Activated B cell treated with CpG ODN at 0.5 μM for 24 hours (primary cell): ENCODE results near the gene RPS15. TPM values are rescaled to one million over a fixed set of nuclear protein-coding genes. Genes with fewer than 3 reads are reported as not detected.
A peak's percentile ranks its signal among the peaks of the same experiment; 100 is the strongest.

Experiments used
- ATAC-seq: fragments of 200-7000 bp; cut with Tn5 transposase; one replicate; pipeline ENCODE4 v1.10.0; 2021; ENCODE audit warnings: low read depth, mild to moderate bottlenecking, moderate library complexity
- CTCF ChIA-PET: fragments of 350-600 bp; sonication (Branson Sonifier 250); formaldehyde crosslinking; loops from one replicate; lab custom pipeline; 2021; ENCODE audit warnings: antibody characterized with exemption; lab: Charles Lee
- POLR2A ChIA-PET: fragments of 350-600 bp; sonication (Branson Sonifier 250); formaldehyde crosslinking; loops from one replicate; lab custom pipeline; 2021; ENCODE audit warnings: antibody characterized with exemption; lab: Charles Lee
- DNase-seq: peaks from one replicate; pipeline ENCODE4 v3.0.0; 2022
- H3K27ac Mint-ChIP-seq: one replicate; pipeline ENCODE4 v1.8.0; 2020; ENCODE audit warnings: mixed read lengths
- H3K27me3 Mint-ChIP-seq: one replicate; pipeline ENCODE4 v1.8.0; 2021; ENCODE audit warnings: mixed read lengths
- H3K36me3 Mint-ChIP-seq: one replicate; pipeline ENCODE4 v1.8.0; 2021; ENCODE audit warnings: low read depth, mixed read lengths
- H3K4me1 Mint-ChIP-seq: one replicate; pipeline ENCODE4 v1.8.0; 2021; ENCODE audit warnings: mixed read lengths
- H3K4me3 Mint-ChIP-seq: one replicate; pipeline ENCODE4 v1.8.0; 2020; ENCODE audit warnings: mild to moderate bottlenecking, mixed read lengths
- H3K9me3 Mint-ChIP-seq: one replicate; pipeline ENCODE4 v1.8.0; 2020; ENCODE audit warnings: mixed read lengths
- CTCF ChIP-seq: fragments of 200-600 bp; IDR thresholded peaks from one replicate; pipeline ENCODE4 v1.8.0; 2022; ENCODE audit warnings: antibody characterized with exemption, mild to moderate bottlenecking
- intact Hi-C: fragments of 100-400 bp; cut with micrococcal nuclease; formaldehyde crosslinking; loops from one replicate; pipeline ENCODE4 v1.15.1; 2024
- total RNA-seq: library from RNA; stranded (reverse); gene quantifications from 2 replicates; pipeline ENCODE4 v1.2.3, GENCODE V29; 2022

RPS15 gene
- total RNA-seq, 1 donor from 2014 or later: 1,788 TPM

GRCh38 chr19:1412323-1412923 lies 25.8 kb upstream of the RPS15 start:
- intact Hi-C loops: no loop called here
- peaks cover 55% of the 10 kb centered on the region for H3K4me1 Mint-ChIP-seq
- H3K36me3 Mint-ChIP-seq: peaks cover 50% of the 10 kb centered on the region
- no peak overlapping the region for H3K4me3 Mint-ChIP-seq
- ATAC-seq (no peak), DNase-seq (no peak)
- H3K27me3 Mint-ChIP-seq: no peaks in the 10 kb centered on the region
- H3K27ac Mint-ChIP-seq: no peak overlapping the region
- ChIA-PET CTCF (no interaction called here), POLR2A (no interaction called here)
- TF ChIP-seq CTCF: no peak
- no peaks in the 10 kb centered on the region for H3K9me3 Mint-ChIP-seq

- H3K9me3 Mint-ChIP-seq: no peaks in the 10 kb centered on the region
- TF ChIP-seq CTCF: no peak
- H3K27me3 Mint-ChIP-seq: no peaks in the 10 kb centered on the region
- ATAC-seq (no peak), DNase-seq (no peak)
- POLR2A ChIA-PET: no interaction called here
- peaks cover 57% of the 10 kb centered on the region for H3K36me3 Mint-ChIP-seq
- peaks cover 55% of the 10 kb centered on the region for H3K4me1 Mint-ChIP-seq
- CTCF ChIA-PET: no interaction called here
- intact Hi-C loops: no loop called here
- H3K27ac Mint-ChIP-seq: no peak overlapping the region
- no peak overlapping the region for H3K4me3 Mint-ChIP-seq
These were observed 25.0 kb upstream of the RPS15 start for GRCh38 chr19:1412995-1413800.

- Mint-ChIP-seq H3K4me1 (peaks cover 28% of the 10 kb centered on the region), H3K4me3 (no peak overlapping the region), H3K36me3 (peaks cover 57% of the 10 kb centered on the region), H3K27ac (no peak overlapping the region), H3K27me3 (no peaks in the 10 kb centered on the region), H3K9me3 (no peaks in the 10 kb centered on the region)
- intact Hi-C loops: no loop called here
- DNase-seq: no peak
- ChIA-PET CTCF (interaction anchor here (0.7 kb wide), 1 partner anchor 172 kb away, joined by 3 read pairs; no protein-coding TSS in a partner anchor), POLR2A (no interaction called here)
- TF ChIP-seq CTCF: no peak
- no peak for ATAC-seq
These were observed 22.0 kb upstream of the RPS15 start for GRCh38 chr19:1416014-1416841.

DNA sequence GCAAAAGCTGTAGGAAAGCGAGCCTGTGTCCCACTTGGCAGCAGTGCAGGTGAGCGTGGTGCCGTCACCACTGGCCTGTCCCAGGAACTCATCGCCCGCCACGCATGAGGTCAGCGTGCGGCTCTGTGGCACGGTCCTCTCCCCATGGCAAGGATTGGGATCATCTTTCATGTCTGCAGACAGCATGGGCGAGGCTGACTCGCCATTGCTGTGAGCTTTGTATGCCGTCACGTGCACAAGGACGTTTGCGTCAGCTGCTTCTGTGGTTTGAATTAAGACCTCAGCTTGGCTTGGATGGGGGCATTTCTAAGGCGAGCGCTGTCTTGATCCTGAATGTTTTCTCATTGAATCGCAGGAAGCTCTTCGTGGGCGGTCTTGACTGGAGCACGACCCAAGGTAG lies 21.1 kb upstream of the RPS15 start:
- Mint-ChIP-seq H3K27ac (peak overlapping the region; percentile 24), H3K9me3 (no peaks in the 10 kb centered on the region), H3K36me3 (peaks cover 59% of the 10 kb centered on the region), H3K27me3 (no peaks in the 10 kb centered on the region), H3K4me1 (peaks cover 22% of the 10 kb centered on the region), H3K4me3 (no peak overlapping the region)
- DNase-seq: no peak
- intact Hi-C loops: no loop called here
- ATAC-seq: no peak
- POLR2A ChIA-PET: interaction anchor here (0.8 kb wide), 1 partner anchor 148 kb away, joined by 3 read pairs; no protein-coding TSS in a partner anchor
- CTCF ChIA-PET: no interaction called here
- TF ChIP-seq CTCF: no peak
